Measurements from ENCODE around the gene MAPK9. TPM values are rescaled to one million over a fixed set of nuclear protein-coding genes. Genes with fewer than 3 reads are reported as not detected.

Gene MAPK9
- total RNA-seq, 4 donors from 2014 or later: 14.5 to 27.3 (median 20.5) TPM

DNA sequence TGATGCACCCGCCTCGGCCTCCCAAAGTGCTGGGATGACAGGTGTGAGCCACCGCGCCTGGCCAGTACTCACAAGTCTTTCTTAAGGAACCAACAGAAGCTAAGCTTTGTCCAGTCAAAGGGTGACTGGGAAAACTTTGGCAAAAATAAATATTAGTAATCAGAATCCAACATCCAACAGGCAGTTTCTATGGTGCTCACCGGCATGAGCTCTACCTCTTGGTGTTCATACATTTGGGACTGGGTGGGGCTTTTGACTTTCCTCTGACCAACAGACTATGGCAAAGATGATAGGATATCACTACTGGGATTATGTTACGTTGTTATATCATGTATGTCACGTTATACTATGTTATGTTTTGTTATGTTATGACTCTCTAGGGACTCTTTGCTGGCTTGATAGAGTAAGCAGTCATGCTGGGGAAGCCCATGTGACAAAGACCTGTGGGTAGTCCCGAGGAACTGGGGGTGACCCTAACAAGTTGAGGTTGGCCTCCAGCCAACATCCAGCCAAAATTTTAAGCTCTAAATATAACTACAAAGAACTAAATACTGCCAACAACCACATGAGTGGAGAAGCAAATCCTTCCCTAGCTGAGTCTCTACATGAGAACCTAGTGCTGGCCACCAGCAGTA is 88.8 kb downstream of the MAPK9 start:
- H3K27me3 ChIP-seq: peaks cover 0 to 35% (median 1%) of the 10 kb centered on the region in 4 donors
- intact Hi-C loops (cut with DNase I): no loop called here
- no peak overlapping the region for H3K4me3 ChIP-seq
- no peaks in the 10 kb centered on the region for H3K36me3 ChIP-seq
- no peaks in the 10 kb centered on the region for H3K9me3 ChIP-seq
- H3K27ac ChIP-seq: no peak overlapping the region
- no peak for TF ChIP-seq POLR2A (IDR thresholded peaks at IDR 0.05)
- TF ChIP-seq, protein P1, sequence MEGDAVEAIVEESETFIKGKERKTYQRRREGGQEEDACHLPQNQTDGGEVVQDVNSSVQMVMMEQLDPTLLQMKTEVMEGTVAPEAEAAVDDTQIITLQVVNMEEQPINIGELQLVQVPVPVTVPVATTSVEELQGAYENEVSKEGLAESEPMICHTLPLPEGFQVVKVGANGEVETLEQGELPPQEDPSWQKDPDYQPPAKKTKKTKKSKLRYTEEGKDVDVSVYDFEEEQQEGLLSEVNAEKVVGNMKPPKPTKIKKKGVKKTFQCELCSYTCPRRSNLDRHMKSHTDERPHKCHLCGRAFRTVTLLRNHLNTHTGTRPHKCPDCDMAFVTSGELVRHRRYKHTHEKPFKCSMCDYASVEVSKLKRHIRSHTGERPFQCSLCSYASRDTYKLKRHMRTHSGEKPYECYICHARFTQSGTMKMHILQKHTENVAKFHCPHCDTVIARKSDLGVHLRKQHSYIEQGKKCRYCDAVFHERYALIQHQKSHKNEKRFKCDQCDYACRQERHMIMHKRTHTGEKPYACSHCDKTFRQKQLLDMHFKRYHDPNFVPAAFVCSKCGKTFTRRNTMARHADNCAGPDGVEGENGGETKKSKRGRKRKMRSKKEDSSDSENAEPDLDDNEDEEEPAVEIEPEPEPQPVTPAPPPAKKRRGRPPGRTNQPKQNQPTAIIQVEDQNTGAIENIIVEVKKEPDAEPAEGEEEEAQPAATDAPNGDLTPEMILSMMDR (IDR thresholded peaks at IDR 0.05): no peak
- H3K4me1 ChIP-seq: peaks cover 0 to 5% (median 3%) of the 10 kb centered on the region in 3 donors
- no peak for DNase-seq
- 74 to 76% methylated on average over 6 to 8 of the region's 8 CpGs for WGBS, 2 donors

DNA sequence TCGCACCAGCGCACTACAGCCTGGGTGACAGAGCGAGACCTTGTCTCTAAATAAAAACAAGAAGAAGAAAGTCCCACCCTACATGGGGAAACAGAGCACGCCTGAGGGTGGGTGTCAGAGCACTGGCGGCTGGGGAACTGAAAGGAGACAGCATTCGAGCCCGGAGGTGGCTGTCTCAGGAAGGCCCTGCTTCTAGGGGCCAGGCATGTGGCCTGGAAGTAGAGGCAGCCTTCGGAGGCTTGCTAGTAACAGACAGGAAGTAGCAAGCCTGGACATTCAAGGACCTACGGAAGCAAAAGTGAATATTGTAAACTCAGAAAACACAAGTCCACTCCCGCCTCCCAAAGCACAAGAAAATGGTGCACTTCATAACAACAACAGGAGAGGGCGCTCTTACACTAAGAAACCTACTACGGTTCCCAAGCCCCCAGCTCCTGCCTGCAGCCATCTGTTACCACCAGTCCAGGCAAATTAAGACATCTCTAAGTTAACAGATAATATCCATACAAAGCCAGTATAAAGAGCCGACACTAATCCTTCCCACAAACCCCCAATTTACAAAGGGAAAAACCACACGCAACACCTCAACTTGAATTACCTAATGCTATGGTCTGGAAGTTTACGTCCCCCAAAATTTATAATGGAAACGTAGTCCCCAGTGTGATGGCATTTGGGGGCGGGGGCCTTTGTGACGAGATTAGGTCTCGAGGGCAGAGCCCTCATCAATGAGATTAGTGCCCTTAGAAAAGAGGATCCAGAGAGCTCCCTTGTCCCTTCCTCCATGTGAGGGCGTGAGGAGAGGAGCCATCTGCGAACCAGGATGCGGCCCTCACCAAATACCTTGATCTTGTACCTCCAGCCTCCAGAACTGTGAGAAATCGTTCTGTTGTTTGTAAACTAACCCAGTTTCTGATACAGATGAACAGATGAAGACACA is 90.6 kb downstream of the MAPK9 start:
- Histone ChIP-seq H3K27ac (no peak overlapping the region), H3K27me3 (peaks cover 0 to 27% (median 0%) of the 10 kb centered on the region in 4 donors), H3K4me3 (no peak overlapping the region), H3K4me1 (no peaks in the 10 kb centered on the region), H3K9me3 (no peaks in the 10 kb centered on the region), H3K36me3 (no peaks in the 10 kb centered on the region)
- WGBS, 2 donors: 63 to 76% methylated on average over 20 of the region's 23 CpGs
- intact Hi-C loops (cut with DNase I): no loop called here
- no peak for DNase-seq
- TF ChIP-seq, protein P1 (IDR thresholded peaks at IDR 0.05): peak in 2 of 6 experiments; percentile 13 to 39
- TF ChIP-seq POLR2A (IDR thresholded peaks at IDR 0.05): no peak

DNA sequence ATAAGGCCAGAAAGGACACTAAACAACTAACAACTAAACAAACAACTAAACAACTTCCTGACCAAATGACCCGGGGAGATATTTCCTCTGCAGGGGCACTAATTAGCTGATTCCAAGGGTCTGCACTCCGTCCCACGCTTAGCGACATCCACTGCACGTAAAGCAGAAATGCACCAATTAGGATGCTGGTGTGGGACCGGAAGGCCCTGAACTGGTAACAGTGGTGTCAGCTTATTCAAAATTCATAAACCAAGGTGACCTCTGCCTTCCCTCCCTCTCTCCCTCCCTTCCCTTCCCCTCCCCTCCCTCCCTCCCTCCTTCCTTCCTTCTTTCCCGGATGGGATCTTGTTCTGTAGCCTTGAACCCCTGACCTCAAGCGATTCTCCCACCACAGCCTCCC is 92.5 kb downstream of the MAPK9 start:
- Histone ChIP-seq H3K4me1 (no peaks in the 10 kb centered on the region), H3K4me3 (no peak overlapping the region), H3K36me3 (no peaks in the 10 kb centered on the region), H3K27me3 (peaks cover 0 to 23% (median 0%) of the 10 kb centered on the region in 4 donors), H3K9me3 (no peaks in the 10 kb centered on the region), H3K27ac (no peak overlapping the region)
- intact Hi-C loops (cut with DNase I): no loop called here
- TF ChIP-seq, protein P1 (IDR thresholded peaks at IDR 0.05): no peak
- TF ChIP-seq POLR2A (IDR thresholded peaks at IDR 0.05): no peak
- WGBS, 2 donors: 69 to 77% methylated on average over 8 of the region's 8 CpGs
- no peak for DNase-seq

DNA sequence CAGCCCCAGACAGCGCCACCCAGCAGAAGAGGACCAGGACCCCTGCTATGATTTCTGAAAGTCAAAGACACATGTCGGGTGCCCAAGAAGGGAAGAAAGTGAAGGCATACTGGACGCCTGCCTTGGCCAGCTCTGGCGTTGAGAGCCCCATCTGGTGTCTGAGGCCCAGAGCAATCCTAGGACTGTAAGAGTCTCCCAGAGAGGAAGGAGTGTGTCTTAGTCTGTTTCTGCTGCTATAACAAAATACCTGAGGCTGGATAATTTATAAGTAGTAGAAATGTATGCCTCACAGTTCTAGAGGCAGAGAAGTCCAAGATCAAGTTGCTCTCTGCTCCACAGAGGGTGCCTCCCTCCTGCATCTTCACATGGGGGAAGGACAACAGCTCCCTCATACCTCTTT is 93.7 kb downstream of the MAPK9 start:
- Histone ChIP-seq H3K4me3 (no peak overlapping the region), H3K36me3 (no peaks in the 10 kb centered on the region), H3K27ac (no peak overlapping the region), H3K27me3 (peaks cover 0 to 17% (median 0%) of the 10 kb centered on the region in 4 donors), H3K4me1 (no peaks in the 10 kb centered on the region), H3K9me3 (no peaks in the 10 kb centered on the region)
- intact Hi-C loops (cut with DNase I): no loop called here
- no peak for DNase-seq
- TF ChIP-seq, protein P1 (IDR thresholded peaks at IDR 0.05): no peak
- no peak for TF ChIP-seq POLR2A (IDR thresholded peaks at IDR 0.05)
- 93% methylated on average over 3 to 4 of the region's 4 CpGs for WGBS, 2 donors
